Gastroesophageal sphincter (tissue), 4 donors: Measurements from ENCODE around the gene SLC22A7. TPM values are rescaled to one million over a fixed set of nuclear protein-coding genes. Genes with fewer than 3 reads are reported as not detected.

Experiments
- ATAC-seq: fragments of 150-250 bp; one replicate; pipeline ENCODE4 v1.9.1; 2016; ENCODE audit warnings: mild to moderate bottlenecking, moderate library complexity
- H3K27ac ChIP-seq, 4 donors: fragments of 200-600 bp; sonication (generic) in 3 of 4; 1 replicate in 3 of 4; 2 replicates in 1 of 4; pipeline ENCODE4 v1.5.1; 2016 to 2019
- H3K27me3 ChIP-seq: fragments of 200-600 bp; sonication (generic); one replicate; pipeline ENCODE4 v1.5.1; 2019
- H3K36me3 ChIP-seq, 2 donors: fragments of 200-600 bp; sonication (generic); one replicate each; pipeline ENCODE4 v1.5.1; 2019; ENCODE audit warnings: control low read depth in 1 of 2
- H3K4me1 ChIP-seq, 3 donors: fragments of 200-600 bp; sonication (generic); 1 replicate in 2 of 3; 2 replicates in 1 of 3; pipeline ENCODE4 v1.5.1; 2016 to 2019; ENCODE audit warnings: control low read depth in 2 of 3
- H3K4me3 ChIP-seq, 2 donors: fragments of 200-600 bp; sonication (generic); one replicate each; pipeline ENCODE4 v1.5.1; 2019; ENCODE audit warnings: mild to moderate bottlenecking in 1 of 2, moderate library complexity in 1 of 2
- H3K9me3 ChIP-seq, 3 donors: fragments of 200-600 bp; sonication (generic); one replicate each; pipeline ENCODE4 v1.5.1; 2017 to 2019; ENCODE audit warnings: control low read depth in 2 of 3
- CTCF ChIP-seq, 4 experiments: fragments of 200-600 bp in 2 of 4; fragments of 450-650 bp in 2 of 4; sonication (generic) in 1 of 4; IDR thresholded peaks; one replicate each; pipeline ENCODE4 v1.5.1; 2017 to 2019; ENCODE audit warnings: antibody characterized with exemption in 4 of 4, mild to moderate bottlenecking in 2 of 4, moderate library complexity in 2 of 4
- EP300 ChIP-seq: sonication (generic); formaldehyde crosslinking; IDR thresholded peaks from one replicate; pipeline ENCODE4 v1.6.1; 2017; ENCODE audit warnings: antibody characterized with exemption, mild to moderate bottlenecking
- POLR2A ChIP-seq, 2 donors: fragments of 450-650 bp; IDR thresholded peaks; one replicate each; pipeline ENCODE4 v1.6.1; 2017; ENCODE audit warnings: antibody characterized with exemption in 2 of 2, mild to moderate bottlenecking in 2 of 2, moderate library complexity in 1 of 2
- POLR2AphosphoS5 ChIP-seq: sonication (generic); formaldehyde crosslinking; IDR thresholded peaks from one replicate; pipeline ENCODE4 v1.6.1; 2017; ENCODE audit warnings: antibody characterized with exemption
- WGBS, 2 donors: methylation state at CpG; one replicate each; pipeline ENCODE4 v1.1.5; 2018; ENCODE audit warnings: low coverage in 1 of 2; 5-methylcytosine and 5-hydroxymethylcytosine counted together
- total RNA-seq, 4 donors: library from RNA; depleted of rRNA; stranded (reverse); fragments of >200 nt; gene quantifications; one replicate each; pipeline ENCODE4 v1.1.0, GENCODE V29; 2016

The SLC22A7 gene
- total RNA-seq, 4 donors from 2014 or later: not detected

DNA sequence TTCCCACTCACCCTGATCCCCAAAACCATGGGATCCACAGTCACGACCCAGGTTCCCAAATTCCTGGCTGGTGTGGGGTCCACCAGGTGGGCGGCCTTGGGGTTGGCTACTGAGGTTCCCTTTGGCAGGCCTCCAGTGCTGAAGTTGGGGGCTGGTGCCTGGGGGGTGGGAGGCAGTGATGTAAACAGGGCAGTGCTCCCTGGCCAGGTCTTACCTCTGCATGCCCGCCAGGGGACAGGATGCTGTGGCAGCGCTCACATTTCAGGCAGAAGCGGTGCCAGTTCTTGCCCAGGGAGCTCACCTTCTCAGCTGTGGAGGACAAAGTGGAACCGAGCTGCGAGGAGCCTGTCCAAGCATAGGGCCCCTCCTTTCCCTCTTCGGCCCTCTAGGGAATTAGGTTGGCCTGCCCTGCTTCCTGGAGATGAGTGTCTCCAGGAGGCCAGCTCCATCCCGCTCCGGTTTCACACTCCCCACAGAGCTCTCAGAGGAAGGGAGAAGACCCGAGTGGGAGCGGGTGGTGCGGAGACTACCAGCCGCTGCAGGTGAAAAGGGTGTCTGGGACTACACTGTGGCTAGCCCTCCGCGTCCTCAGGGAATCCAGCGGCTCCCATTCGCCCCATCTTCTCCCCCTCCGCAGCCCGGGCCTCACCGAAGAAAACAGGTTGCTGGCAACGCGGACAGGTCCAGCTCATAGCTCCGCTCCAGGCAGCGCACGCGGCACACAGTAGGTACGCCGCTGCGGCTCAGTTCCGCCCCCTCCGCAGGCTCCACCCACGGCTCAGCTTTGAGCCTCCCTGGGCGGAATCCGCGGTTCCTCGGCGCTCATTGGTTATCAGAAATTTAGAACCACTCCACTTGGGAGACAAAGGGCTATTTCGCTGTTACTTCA, 10.3 kb downstream of the SLC22A7 start, which contains the start of gene CRIP3:
CRIP3 (minus strand) TSS at position 726 of the 889 bp plus-strand sequence; CDS start at position 692, 34 bp downstream.
- TF ChIP-seq EP300: no peak
- no peak for TF ChIP-seq POLR2AphosphoS5
- TF ChIP-seq CTCF (IDR thresholded peaks at IDR 0.05): no peak
- TF ChIP-seq POLR2A (IDR thresholded peaks at IDR 0.05): no peak
- 0% methylated on average over 1 to 5 of the region's 39 CpGs for WGBS, 2 donors
- ATAC-seq: peak; percentile 70

DNA sequence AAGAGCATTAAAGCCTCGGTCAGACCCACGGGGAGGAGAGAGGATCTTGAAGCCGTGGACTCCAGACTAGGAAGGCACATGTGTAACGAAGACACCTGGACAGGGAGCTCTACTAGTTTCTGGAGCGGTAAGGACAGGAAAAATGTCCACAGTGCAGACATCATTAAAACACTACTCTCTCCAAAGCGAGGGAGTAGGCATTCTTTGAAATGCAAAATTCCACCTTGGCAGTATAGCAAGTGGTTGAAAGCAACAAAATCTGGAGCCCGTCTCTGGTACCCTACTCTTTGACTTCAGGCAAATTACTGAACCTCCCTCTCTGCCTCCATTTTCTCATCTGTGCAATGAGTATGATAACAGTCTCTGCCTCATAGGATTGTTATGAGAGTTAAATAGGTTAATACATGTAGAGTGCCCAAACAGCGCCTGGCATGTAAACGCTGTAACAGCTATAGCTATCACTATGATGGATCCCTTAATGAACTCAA, 11.0 kb downstream of the SLC22A7 start:
- peak; percentile 37 for ATAC-seq
- TF ChIP-seq POLR2A (IDR thresholded peaks at IDR 0.05): no peak
- TF ChIP-seq EP300: no peak
- TF ChIP-seq POLR2AphosphoS5: no peak
- TF ChIP-seq CTCF (IDR thresholded peaks at IDR 0.05): no peak
- H3K9me3 ChIP-seq: no peaks in the 10 kb centered on the region

More for the DNA sequence above, 10.3 kb downstream of the SLC22A7 start, which contains the start of gene CRIP3:
- H3K27ac ChIP-seq: no peak within 1 kb of the TSS
- H3K36me3 ChIP-seq: no peaks in the 10 kb centered on the region
- peak within 1 kb of the TSS; percentile 17 to 46 for H3K4me3 ChIP-seq
- H3K4me1 ChIP-seq: peaks cover 0 to 17% (median 9%) of the 10 kb centered on the region in 3 donors
- H3K27me3 ChIP-seq: peaks cover 35% of the 10 kb centered on the region
- H3K9me3 ChIP-seq: no peaks in the 10 kb centered on the region

GRCh38 chr6:43310134-43310533, 12.1 kb downstream of the SLC22A7 start:
- Histone ChIP-seq H3K27me3 (peaks cover 26% of the 10 kb centered on the region), H3K9me3 (no peaks in the 10 kb centered on the region), H3K4me1 (peaks cover 0 to 17% (median 9%) of the 10 kb centered on the region in 3 donors), H3K4me3 (no peak overlapping the region), H3K27ac (no peak overlapping the region), H3K36me3 (peaks cover 0 to 4% of the 10 kb centered on the region in 2 donors)
- TF ChIP-seq EP300: no peak
- no peak for TF ChIP-seq CTCF (IDR thresholded peaks at IDR 0.05)
- TF ChIP-seq POLR2AphosphoS5: no peak
- TF ChIP-seq POLR2A (IDR thresholded peaks at IDR 0.05): no peak
- ATAC-seq: no peak
- WGBS, 2 donors: 78 to 94% methylated on average over 1 to 2 of the region's 2 CpGs

More for the DNA sequence above, 11.0 kb downstream of the SLC22A7 start:
- H3K27ac ChIP-seq: no peak overlapping the region
- WGBS, 2 donors: 9 to 50% methylated on average over 2 to 5 of the region's 9 CpGs
- H3K27me3 ChIP-seq: peaks cover 33% of the 10 kb centered on the region
- H3K4me3 ChIP-seq: peak overlapping the region in 1 of 2 donors; percentile 46
- peaks cover 0 to 17% (median 9%) of the 10 kb centered on the region in 3 donors for H3K4me1 ChIP-seq
- no peaks in the 10 kb centered on the region for H3K36me3 ChIP-seq

GRCh38 chr6:43310624-43311023, 12.6 kb downstream of the SLC22A7 start:
- peaks cover 26% of the 10 kb centered on the region for H3K27me3 ChIP-seq
- no peak overlapping the region for H3K4me3 ChIP-seq
- H3K9me3 ChIP-seq: no peaks in the 10 kb centered on the region
- no peak overlapping the region for H3K27ac ChIP-seq
- no peak for ATAC-seq
- peaks cover 0 to 4% of the 10 kb centered on the region in 2 donors for H3K36me3 ChIP-seq
- peaks cover 0 to 17% (median 9%) of the 10 kb centered on the region in 3 donors for H3K4me1 ChIP-seq
- TF ChIP-seq CTCF (IDR thresholded peaks at IDR 0.05) (no peak), POLR2AphosphoS5 (no peak), EP300 (no peak), POLR2A (IDR thresholded peaks at IDR 0.05) (no peak)
